HCT116 (cell line): ENCODE data around the gene CCNK.
A peak's percentile ranks its signal among the peaks of the same experiment; 100 is the strongest.

Experiments
- CTCF ChIP-seq, 3 experiments: fragments of 200-600 bp in 1 of 3; sonication (generic) in 1 of 3; IDR thresholded peaks in 2 of 3; conservative IDR thresholded peaks in 1 of 3; 2 replicates each; pipeline ENCODE4 v1.5.1; 2012 to 2017; ENCODE audit warnings: low read depth in 2 of 3, low read length in 2 of 3, antibody characterized with exemption in 1 of 3, borderline replicate concordance in 1 of 3, control low read depth in 1 of 3, mild to moderate bottlenecking in 1 of 3, mixed read lengths in 1 of 3, mixed run types in 1 of 3, moderate library complexity in 1 of 3; ENCODE audit not compliant: insufficient read depth in 1 of 3
- EZH2 ChIP-seq: fragments of 200-600 bp; sonication (generic); IDR thresholded peaks from 2 replicates; pipeline ENCODE4 v1.6.1; 2017; ENCODE audit warnings: antibody characterized with exemption, mixed run types
- POLR2A ChIP-seq: IDR thresholded peaks from 2 replicates; pipeline ENCODE4 v1.7.0; 2011; ENCODE audit warnings: borderline replicate concordance; ENCODE audit not compliant: insufficient read depth, insufficient read length; ENCODE audit errors: extremely low read depth

DNA sequence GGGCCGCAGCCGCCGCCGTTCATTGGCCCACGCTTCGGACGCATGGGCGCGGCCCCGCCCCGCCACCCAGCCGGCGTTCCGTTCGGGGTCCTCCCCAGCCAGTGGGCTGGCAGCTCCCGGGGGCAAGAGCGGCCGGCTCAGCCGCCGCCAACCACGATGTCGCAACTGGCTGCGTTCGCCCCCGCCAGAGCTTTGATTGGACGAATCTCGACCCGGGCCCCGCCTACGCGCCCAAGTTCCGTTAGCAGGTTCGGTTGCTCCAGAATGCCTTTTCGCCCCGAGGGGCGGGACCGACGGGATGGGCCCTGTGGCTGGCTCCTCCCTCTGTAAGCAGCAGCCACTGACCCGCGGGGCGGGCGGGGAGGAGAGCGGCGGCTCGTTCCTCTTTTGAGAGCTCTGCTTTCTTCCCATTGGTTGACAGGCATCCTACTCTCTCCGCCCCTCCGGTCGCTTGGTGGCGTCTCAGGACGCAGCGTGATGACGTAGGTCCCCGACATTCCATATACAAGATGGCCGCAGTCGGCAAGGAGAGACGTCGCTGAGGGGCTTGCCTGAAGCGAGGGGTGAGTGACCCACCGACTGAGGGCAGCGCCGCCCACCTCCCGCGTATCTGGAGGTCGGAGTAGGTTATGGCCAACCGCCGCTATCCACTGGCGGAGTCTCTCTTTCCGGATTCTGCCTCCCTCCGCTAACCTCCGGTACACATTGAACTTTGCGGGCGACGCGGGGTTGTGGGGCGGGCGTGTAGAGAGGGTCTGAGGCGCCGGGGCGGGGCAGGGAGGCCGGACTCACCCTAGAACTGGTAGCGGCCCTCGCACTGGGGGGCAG is at the start of gene CCNK:
- no peak for TF ChIP-seq EZH2
- no peak for TF ChIP-seq CTCF (IDR thresholded peaks at IDR 0.05 in 2 of 3, conservative IDR thresholded peaks at IDR 0.05 in 1 of 3; ENCODE audit: borderline replicate concordance in 1 of 3, insufficient read depth in 1 of 3, low read depth in 2 of 3, low read length in 2 of 3)
- TF ChIP-seq POLR2A = peak; percentile 75
